Stimulated activated CD4-positive, alpha-beta T cell treated with anti-CD3 and anti-CD28 coated beads, Interleukin-2, amount 100 ng/mL, for 4 hours (primary cell): ENCODE results near the gene SOX13.
"Not testable (repeated sequence)": the region's sequence is repeated elsewhere in the genome, so short reads cannot be mapped to it uniquely, and the experiment has no call there.

Experiments used
- DNase-seq: peaks from one replicate; pipeline ENCODE4 v3.0.0-alpha.2; 2020; ENCODE audit warnings: low read depth

Gene SOX13

DNA sequence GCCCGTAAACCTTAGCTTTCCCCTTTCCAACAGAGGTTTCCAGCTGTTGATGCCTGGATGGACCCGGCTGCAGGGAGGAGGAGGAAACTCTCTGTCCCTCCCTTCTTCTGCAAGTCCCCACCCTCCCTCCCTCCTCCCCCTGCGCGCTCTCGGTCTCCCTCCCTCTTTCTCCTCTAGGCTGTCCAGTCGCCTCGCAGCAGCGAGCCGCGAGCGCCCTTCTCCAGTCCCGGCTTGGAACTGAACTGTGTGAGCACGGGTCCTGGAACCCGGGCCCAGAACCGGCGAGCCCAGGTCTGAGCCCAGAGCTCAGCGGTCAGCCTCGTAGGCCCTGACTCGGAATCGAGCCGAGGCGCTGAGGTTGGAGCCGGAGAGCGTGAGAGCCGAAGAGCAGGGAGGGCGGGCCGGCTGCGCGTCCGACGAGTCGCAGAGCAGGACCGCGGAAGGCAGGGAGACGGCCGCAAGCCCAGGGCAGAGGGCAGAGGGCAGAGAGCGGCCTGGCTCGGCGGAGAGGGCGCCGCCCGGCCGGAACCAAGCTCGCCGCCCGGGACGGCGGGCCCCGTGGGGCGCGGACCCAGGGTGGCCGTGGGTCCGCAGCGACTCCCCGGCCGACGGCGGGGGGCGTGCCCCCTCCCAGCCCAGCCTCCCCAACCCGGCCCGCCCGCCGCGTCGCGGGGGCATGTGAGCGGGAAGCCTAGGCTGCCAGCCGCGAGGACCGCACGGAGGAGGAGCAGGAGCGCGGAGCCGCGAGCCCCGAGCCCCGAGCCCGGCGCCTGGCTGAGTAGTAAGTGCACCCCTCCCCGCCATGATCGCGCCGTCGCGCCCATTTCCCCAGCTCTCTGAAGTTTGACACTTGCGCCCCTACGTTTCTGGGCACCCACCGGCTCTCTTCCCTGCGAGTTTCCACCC is at the start of gene SOX13:
Gene SOX13 (plus strand): TSS at position 185 of the 906 bp plus-strand sequence. CDS start 39,801 bp downstream, outside the sequence.
- no peak for DNase-seq

DNA sequence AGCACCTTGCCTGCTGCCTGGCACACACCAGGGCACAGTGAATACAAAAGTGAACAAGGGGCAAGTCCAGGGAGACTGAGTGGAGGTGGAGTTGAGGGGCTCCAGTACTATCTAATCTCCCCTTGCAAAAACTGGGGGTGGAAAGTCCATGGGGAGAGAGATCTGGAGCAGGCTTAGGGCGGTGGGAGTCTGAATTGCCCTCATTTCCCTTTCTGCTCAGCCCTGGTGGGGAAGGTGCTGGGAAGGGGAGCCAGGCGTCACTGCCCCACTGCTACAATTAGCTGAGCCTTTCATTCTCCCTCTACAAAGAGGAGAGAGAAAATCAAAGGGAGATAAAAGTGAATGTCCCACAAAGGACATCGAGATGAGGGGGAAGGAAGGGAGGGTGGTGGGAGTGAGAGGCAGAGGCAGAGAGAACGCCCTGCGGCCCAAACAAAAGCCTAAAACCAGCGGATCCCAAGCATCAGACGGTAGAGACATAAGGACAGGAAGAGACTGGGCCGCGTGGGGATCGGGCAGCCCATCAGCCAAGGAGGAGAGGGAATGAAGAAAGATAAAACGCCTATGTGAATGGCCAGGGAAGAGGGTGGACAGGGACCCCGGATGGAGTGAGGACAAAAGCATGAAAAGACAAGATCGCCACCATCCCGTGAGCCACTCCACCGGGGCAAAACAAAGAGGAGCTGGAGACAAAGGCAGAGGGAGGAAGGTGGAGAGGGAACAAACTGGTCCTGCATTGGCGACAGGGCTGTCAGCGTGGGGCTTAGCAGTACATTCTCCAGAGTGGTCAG is 46.8 kb upstream of the SOX13 start:
- no peak for DNase-seq

DNA sequence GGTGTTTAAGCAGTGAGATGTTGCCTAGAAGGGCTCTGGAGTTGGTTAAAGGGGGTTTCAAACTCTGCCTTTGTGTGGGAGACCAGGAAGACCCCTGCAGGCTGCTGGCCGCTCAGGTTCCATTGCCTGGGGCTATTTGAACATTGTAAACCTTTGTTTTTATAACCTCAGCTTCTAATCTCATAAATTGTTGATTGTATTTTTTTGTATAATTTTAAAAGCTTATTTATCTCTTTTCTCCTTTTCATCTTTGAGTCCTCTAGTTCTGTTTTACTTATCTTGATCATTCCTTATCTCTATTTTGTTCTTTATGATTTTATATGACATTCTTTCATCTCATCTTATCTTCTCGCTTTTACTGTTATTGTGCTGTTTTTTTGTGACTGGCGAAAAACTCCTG is 45.5 kb upstream of the SOX13 start:
- no peak for DNase-seq

DNA sequence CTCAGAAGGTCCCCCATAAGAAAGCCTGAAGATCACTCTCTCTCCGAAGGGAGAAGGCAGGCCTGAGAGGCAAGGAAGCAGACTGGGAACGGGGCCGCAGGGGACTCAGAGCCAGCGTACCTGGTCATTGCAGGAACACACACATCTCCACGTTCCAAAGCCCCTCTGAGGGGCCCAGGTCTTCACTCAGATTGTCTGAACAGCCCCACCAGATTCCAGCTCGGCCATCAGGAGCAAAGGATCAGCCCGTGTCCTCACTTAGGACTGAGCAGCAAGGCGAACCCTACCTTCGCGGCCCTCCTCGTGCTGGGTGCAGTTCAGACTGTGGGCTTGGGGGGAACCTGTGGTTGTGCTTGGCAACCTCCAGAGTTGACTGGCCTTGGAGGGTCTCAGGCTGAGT is 43.9 kb upstream of the SOX13 start:
- no peak for DNase-seq

DNA sequence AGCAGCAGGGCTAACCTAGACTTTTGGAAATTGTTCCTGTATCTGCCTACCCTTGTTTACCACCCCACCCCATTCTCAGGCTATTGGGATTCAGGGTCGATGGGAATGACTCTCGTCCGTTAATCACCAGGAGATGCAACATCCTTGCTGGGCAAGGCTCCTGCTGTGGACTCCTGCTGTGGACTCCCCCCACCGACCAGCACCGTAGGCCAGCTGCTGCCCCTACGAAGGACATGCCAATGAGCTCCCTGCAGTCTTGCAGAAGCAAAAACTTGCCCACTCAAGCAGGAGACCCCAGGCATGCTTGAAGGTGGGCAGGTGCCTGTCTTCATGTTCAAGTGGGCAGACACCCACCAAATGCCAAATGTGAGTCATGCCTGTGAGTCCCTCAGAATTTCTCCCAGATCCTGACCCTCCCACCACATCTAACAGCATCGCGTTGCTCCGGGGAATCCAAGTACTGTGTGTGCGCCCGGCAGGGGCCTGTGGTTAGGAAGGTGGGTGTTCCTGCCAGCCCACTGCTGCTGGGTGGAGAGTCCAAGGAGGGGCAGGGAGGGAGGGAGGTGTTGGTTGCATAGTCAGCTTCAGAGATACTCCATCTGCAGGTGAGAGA is 41.7 kb upstream of the SOX13 start:
- DNase-seq, result no peak

DNA sequence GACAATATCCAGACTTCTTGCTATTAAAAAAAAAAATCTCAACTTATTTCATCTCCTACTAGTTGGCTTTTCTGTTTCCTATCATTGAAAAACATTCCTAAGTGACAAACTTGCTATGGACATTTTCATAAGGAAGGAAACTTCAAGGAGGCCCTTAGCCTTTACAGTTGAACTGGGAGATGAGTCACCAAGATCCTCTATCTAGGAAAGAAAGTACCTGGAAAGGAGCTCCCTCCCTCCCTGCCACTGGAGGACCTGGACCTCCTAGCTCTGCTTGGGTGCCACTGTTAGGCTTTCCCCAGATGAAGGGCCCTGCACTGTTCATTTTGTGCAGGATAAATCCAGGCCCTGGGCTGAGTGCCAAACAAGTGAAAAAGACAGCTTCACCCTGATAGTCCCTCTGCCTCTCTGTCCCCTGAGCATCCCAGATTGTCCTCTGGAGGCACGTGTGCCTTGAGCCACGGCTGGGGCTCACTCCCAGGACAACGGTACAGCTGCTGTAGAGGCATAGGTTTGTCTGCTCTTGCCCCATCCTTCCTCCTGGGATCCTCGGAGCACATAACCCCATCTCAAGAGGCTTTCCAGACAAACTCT is 40.2 kb upstream of the SOX13 start:
- DNase-seq, result no peak

DNA sequence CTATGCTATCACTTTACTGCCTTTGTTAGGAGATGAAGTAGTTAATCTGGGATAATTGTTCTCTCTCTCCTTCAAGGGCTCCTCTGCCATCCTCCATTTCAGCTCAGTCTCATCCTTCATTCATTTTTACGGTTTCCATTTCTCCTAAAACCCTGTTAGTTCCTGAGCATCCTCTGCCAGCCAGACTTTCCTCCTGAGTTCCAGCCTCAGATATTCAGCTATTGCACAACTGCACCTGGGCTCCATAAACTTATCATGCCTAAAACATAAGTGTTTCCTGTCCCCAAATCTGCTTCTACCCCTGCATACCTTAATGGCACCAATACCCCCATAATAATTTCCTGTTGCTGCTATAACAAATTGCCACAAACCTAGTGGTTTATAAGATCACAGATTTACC is 39.6 kb upstream of the SOX13 start:
- DNase-seq, result no peak

DNA sequence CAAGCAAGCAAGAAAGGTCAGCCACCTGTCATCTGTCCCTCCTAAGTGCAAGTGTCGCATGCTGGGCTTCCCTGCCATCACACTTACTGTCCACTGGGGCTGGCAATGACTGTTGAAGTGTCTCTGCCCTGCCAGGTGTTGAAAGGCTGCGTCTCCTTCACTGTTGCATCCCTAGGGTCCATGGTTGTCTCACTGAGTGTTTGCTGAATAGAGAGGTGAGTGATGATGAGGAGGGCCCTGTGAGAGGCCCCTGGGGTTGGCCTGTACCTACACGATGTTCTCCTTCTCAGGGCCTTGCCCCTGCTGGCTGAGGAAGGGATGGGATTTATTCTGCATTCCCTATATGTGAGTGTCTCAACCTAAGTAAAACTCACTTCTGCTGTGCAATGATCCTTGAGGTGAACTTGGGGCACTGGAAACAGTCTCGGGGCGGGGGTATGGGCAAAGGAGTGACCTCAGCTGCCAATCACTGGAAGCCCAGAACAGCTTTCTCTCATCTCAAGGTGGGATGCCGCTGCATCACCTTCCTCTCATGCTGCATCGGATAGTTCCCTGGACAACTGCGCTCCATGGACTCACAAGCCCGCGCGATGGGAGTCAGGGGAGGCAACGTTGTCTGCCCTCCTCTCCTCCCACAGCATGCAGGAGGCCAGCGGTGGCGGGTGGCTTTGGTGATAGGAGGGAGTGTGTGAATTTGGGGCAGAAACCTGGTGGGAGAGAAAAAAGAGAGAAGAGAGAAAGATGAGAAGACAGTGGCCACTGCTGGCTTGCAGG is 35.8 kb upstream of the SOX13 start:
- DNase-seq, result no peak

DNA sequence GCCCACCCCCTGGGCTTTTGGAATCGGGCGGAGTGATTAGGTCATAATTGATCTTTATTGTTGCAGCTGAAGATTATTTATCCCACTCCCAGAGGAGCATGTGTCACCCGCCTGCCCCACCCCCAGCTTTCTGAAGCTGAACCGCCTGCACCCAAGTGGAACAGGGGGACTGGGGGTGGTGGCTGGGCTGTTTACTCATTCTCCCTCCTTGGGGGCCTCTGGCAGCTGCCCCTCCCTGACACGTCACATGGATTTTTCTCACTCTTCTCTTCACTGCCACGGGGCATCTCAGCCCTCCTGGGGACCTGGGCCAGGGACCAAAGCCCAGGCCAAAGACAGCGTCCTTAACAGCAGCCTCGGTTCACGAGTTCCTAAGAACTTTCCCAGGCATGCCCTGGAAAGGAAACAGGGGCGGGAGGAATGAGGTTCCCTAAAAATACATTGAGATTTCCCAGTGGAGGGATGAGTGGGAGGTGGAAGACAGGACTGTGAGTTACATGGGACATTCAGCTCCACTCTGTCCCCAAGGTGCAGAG is 31.6 kb upstream of the SOX13 start:
- DNase-seq, result no peak

DNA sequence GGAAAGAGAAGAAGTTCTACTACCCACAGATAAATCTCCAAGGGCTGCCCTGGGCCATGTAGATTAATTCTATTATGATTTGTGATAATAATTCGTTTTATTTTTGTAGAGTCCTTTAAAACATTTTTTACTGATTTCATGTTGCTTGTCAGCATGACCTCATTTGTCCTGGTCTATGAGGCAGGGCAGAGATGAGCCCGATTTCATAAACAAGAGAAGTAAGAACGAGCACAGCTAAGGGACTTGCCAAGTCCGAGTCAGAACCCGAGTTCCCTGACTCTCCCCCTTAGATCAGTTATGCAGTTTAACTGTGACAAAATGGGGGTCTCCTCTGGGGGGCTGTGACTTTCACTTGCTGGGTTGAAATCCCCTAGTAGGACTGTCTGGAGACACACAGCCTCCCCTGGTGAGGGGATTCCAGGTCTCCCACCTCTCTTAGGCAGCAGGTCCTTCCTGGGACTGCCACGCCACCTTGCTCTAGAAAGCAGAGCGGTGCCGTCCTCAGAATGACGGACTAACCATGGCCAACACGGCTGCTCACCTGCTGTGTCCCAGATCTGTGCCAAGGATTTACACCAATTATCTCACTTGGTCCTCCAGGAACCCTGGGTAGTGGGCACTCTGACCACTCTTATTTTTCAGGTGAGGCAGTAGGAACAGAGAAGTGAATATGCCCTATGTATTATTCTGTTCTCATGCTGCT is 31.0 kb upstream of the SOX13 start:
- DNase-seq, result no peak

DNA sequence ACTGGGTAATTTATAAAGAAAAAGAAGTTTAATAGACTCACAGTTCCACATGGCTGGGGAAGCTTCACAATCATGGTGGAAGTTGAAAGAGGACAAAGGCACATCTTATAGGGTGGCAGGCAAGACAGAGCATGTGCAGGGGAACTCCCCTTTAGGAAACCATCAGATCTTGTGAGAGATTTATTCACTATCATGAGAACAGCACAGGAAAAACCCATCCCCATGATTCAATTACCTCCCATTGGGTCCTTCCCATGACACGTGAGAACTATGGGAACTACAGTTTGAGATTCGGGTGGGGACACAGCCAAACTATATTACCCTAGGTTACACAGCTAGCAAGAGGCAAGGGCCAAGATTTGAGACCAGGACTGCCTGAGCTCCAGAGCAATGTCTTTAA is 30.4 kb upstream of the SOX13 start:
- DNase-seq, result no peak

DNA sequence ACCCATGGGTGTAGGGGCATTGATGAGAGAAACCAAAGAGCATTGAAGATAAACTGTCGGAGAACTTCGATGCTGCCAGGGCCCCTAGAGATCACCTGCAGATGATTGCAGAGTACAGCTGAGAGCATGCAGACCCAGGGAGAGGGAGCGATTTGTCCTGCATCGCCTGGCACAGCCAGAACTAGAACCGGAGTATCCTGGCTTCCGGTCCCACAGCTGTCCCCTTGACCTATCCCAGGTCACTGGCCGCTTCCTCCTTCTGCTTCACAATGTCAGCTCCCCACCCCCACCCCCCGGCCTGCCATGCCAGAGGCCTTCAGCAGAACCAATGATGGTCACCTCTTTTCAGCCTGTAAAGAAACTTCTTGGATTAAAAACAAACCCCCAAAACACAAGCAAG is 29.2 kb upstream of the SOX13 start:
- no peak for DNase-seq

DNA sequence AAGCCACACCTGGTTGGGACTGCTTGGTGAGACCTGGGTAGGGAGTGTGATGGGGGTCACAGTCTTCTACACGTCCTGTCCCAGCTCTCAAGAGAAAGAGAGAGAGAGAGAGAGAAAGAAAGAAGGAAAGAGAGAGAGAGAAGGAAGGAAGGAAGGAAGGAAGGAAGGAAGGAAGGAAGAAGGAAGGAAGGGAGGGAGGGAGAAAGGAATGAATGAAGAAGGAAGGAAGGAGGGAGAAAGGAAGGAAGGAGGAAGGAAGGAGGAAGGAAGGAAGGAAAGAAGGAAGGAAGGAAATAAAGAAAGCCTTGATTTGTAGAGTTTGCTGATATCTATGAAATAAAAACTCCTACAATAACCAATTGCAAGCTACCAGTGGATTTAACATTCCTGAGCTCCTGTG is 28.5 kb upstream of the SOX13 start:
- DNase-seq, result no peak

DNA sequence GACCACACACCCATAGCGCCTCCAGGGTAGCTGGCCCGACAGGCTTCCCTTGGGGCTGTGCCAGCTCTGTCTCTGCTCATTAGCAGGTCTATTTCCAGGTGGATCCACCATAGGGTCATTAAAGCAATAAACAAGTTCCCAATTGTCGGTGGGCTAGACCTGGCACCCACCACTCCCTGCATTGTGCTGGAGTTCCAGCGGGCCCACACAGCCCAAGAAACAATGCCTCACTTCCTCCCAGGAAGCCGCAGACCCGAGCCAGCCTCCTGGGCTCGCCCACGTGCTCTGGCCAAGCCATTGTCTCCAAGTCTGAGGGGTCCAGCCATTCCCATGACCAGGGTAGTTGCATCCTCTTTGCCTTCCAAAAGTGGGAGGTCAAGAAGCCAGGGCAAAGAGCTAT is 27.5 kb upstream of the SOX13 start:
- no peak for DNase-seq

DNA sequence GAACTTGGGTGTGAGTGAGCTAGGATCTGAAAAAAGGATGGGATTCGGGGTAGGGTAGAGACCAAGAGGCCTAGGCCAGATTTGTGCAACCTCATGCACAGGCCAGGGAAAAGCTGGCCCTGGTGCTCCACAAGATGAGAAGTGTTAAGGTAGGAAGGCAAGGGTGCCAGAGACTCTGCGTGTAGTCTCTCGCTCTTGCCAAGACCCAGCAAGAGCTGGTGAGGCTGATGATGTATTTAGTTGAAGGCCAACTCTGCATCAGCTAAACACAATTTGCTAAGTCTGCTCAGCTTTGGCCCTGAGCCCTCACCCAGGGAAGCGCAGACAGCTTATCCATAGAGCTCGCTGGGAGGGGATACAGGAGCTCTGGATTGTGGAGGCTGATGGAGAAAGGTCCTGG is 26.6 kb upstream of the SOX13 start:
- DNase-seq, result no peak

DNA sequence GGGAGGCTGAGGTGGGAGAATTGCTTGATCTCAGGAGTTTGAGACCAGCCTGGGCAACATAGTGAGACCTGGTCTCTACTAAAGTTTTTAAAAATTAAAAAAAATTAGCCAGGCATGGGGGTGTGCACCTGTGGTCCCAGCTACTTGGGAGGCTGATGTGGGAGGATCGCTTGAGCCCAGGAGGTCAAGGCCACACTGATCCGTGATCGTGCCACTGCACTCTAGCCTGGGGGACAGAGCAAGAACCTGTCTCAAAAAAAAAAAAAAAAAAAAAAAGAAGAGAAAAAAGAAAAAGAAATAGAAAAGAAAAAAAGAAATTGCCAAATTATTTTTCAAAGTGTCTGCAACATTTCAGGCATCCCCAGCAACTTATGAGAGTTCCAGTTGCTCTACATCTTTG is 24.1 kb upstream of the SOX13 start:
- not testable (repeated sequence) for DNase-seq

DNA sequence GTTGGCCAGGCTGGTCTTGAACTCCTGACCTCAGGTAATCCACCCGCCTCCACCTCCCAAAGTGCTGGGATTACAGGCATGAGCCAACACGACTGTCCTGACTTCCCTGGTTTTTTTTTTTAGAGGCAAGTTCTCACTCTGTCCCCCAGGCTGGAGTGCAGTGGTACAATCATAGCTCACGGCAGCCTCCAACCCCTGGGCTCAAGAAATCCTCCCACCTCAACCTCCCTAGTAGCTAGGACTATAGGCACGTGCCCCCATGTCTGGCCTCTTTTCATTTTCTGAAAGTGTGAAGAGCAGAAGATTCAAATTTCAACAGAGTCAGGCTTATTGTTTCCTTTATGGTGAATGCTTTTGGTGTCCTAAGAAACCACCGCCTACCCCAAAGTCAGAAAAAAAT is 21.7 kb upstream of the SOX13 start:
- no peak for DNase-seq

DNA sequence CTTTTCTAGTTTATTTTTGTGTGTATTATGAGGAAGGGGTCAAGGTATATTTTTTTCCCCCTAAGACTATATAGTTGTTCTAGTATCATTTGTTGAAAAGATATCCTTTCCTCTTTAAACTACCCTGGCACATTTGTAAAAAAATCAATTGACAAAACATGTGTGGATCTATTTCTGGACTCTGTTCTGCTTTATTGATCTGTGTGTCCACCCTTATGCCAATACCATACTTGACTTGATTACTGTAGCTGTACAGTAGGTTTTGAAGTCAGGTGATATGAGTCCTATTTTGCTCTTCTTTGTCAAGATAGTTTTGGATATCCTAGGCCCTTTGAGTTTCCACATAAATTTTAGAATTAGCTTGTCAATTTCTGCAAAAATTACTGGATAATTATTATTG is 21.2 kb upstream of the SOX13 start:
- no peak for DNase-seq

DNA sequence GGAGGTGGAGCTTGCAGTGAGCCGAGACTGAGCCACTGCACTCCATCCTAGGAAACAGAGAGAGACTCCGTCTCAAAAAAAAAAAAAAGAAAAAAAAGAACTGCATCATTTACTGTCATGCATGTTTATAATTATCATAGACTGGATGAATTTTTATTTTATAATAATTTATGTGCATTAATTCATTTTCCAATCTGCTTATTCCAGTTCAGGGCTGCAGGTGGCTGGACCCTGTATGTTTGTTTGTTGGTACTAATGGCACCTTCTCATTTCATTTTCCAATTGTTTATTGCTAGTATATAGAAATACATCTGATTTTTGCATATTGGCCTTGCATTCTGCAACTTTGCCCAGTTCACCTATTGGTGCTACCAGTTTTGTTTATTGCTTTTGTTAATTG is 19.0 kb upstream of the SOX13 start:
- no peak for DNase-seq

DNA sequence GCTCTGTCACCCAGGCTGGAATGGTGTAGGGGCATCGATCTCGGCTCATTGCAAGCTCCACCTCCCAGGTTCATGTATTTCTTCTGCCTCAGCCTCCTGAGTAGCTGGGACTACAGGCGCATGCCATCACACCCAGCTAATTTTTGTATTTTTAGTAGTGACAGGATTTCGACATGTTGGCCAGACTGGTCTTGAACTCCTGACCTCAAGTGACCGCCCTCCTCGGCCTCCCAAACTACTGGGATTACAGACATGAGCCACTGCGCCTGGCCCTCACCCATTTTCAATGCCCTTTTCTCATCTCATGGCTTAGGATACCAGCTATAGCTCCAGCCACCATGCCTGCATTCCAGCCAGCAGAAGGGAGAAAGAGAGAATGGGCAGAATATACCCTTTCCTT is 12.9 kb upstream of the SOX13 start:
- no peak for DNase-seq

DNA sequence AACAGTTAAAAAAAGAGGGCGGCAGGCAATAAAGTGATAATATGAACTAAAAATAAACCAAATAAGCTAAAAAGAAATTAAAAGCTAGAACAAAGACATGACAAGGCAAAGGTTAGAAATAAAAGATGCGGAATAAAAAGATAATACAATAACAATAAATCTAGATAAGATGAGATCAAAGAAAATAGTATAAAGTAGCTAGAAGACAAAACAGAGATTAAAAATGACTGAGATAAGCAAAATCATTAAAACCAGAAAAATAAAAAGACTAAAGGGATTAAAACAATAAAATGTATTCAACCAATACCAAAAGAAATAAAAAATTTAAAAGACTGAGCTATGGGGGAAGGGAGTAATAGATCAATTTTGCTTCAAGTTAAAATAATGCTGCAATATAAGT is 10.8 kb upstream of the SOX13 start:
- DNase-seq, result no peak
